Measurements from ENCODE around the gene SERINC3.

Gene SERINC3

DNA sequence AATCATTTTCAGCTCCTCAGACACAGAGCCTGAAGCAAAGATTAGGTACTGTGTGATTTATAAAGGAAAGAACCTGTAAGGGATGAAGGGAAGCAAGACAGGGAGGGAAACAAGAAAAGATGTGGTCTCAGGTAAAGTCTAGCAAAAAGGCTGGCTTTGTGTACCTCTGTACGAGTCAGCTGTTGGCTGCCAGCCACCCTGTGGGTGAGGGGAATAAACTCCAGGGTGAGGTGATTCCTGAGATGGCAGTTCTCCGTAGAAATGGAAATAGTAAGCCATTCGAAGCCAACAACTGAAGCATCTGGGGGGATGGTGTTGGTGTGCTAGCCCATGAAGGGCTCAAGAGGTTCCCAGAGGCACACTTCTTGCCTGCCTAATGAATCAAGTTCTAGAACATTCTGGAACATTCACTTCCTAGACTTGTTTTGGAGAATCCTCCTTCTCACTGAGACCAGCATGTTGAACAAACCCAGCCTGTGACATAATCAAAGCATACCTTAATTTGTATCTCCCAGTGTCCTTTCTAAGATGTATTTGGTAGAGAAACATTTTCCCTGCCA, 56.8 kb downstream of the SERINC3 start:
- Histone ChIP-seq H3K27me3 (ENCODE audit: insufficient read depth, poor library complexity, severe bottlenecking) (no peaks in the 10 kb centered on the region), H3K4me3 (replicated peaks; ENCODE audit: insufficient read depth, low read length) (no peak overlapping the region), H3K27ac (replicated peaks) (no peak overlapping the region)
- no peak for DNase-seq (ENCODE audit: low read depth in 1 of 2, low spot score in 1 of 2)
- TF ChIP-seq POLR2AphosphoS5 (IDR thresholded peaks at IDR 0.05; ENCODE audit: low read depth) = no peak
- TF ChIP-seq, protein P1, sequence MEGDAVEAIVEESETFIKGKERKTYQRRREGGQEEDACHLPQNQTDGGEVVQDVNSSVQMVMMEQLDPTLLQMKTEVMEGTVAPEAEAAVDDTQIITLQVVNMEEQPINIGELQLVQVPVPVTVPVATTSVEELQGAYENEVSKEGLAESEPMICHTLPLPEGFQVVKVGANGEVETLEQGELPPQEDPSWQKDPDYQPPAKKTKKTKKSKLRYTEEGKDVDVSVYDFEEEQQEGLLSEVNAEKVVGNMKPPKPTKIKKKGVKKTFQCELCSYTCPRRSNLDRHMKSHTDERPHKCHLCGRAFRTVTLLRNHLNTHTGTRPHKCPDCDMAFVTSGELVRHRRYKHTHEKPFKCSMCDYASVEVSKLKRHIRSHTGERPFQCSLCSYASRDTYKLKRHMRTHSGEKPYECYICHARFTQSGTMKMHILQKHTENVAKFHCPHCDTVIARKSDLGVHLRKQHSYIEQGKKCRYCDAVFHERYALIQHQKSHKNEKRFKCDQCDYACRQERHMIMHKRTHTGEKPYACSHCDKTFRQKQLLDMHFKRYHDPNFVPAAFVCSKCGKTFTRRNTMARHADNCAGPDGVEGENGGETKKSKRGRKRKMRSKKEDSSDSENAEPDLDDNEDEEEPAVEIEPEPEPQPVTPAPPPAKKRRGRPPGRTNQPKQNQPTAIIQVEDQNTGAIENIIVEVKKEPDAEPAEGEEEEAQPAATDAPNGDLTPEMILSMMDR (IDR thresholded peaks at IDR 0.05; ENCODE audit: insufficient read depth, low read length) = no peak
- TF ChIP-seq, protein P2, sequence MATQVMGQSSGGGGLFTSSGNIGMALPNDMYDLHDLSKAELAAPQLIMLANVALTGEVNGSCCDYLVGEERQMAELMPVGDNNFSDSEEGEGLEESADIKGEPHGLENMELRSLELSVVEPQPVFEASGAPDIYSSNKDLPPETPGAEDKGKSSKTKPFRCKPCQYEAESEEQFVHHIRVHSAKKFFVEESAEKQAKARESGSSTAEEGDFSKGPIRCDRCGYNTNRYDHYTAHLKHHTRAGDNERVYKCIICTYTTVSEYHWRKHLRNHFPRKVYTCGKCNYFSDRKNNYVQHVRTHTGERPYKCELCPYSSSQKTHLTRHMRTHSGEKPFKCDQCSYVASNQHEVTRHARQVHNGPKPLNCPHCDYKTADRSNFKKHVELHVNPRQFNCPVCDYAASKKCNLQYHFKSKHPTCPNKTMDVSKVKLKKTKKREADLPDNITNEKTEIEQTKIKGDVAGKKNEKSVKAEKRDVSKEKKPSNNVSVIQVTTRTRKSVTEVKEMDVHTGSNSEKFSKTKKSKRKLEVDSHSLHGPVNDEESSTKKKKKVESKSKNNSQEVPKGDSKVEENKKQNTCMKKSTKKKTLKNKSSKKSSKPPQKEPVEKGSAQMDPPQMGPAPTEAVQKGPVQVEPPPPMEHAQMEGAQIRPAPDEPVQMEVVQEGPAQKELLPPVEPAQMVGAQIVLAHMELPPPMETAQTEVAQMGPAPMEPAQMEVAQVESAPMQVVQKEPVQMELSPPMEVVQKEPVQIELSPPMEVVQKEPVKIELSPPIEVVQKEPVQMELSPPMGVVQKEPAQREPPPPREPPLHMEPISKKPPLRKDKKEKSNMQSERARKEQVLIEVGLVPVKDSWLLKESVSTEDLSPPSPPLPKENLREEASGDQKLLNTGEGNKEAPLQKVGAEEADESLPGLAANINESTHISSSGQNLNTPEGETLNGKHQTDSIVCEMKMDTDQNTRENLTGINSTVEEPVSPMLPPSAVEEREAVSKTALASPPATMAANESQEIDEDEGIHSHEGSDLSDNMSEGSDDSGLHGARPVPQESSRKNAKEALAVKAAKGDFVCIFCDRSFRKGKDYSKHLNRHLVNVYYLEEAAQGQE (IDR thresholded peaks at IDR 0.05; ENCODE audit: insufficient replicate concordance, low read depth) = no peak
- no peak for TF ChIP-seq SPI1 (IDR thresholded peaks at IDR 0.05; ENCODE audit: borderline replicate concordance, low read depth)
- no peak for TF ChIP-seq GABPA (IDR thresholded peaks at IDR 0.05; ENCODE audit: low read depth)

DNA sequence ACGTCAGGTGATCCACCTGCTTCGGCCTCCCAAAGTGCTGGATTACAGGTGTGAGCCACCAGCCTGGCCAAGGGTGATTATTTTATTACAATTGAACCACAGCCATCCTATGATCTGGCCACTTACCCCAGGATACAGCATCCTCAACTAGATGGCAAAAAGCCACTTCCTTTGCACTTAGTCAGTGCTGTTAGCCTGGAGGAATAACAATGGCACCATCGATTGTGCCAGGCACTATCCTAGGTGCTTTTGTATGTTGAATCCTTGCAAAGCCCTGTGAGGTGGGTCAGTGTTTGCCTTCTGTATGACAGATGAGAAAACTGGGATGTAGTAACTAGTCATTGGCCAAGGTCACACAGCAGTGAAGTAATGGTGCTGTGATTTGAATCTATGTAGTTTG, 57.4 kb downstream of the SERINC3 start:
- no peak for DNase-seq (ENCODE audit: low read depth in 1 of 2, low spot score in 1 of 2)
- no peak overlapping the region for H3K27ac ChIP-seq (replicated peaks)
- H3K27me3 ChIP-seq (ENCODE audit: insufficient read depth, poor library complexity, severe bottlenecking) = no peaks in the 10 kb centered on the region
- TF ChIP-seq SPI1 (IDR thresholded peaks at IDR 0.05; ENCODE audit: borderline replicate concordance, low read depth) = no peak
- TF ChIP-seq, protein P1 (IDR thresholded peaks at IDR 0.05; ENCODE audit: insufficient read depth, low read length) = no peak
- TF ChIP-seq, protein P2 (IDR thresholded peaks at IDR 0.05; ENCODE audit: insufficient replicate concordance, low read depth) = no peak
- TF ChIP-seq POLR2AphosphoS5 (IDR thresholded peaks at IDR 0.05; ENCODE audit: low read depth) = no peak
- no peak for TF ChIP-seq GABPA (IDR thresholded peaks at IDR 0.05; ENCODE audit: low read depth)
- H3K4me3 ChIP-seq (replicated peaks; ENCODE audit: insufficient read depth, low read length) = no peak overlapping the region

DNA sequence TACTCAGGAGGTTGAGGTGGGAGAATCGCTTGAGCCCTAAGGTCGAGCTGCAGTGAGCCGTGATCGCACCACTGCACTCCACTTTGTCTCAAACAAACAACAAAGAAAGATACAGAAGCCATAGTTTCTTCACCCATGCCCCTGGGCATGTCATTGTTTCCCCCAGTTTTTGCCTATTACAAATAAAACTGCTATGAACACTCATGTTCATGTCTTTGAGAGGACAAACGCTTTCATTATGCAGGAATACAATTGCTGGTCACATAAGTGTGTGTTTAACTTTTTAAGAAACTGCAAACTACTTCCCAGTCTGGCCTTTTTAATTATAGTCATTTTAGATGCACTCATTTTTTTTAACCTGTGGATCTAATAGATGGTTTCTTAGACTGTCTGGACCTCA, 58.4 kb downstream of the SERINC3 start:
- no peak overlapping the region for H3K4me3 ChIP-seq (replicated peaks; ENCODE audit: insufficient read depth, low read length)
- TF ChIP-seq GABPA (IDR thresholded peaks at IDR 0.05; ENCODE audit: low read depth) = no peak
- H3K27ac ChIP-seq (replicated peaks) = no peak overlapping the region
- DNase-seq (ENCODE audit: low read depth in 1 of 2, low spot score in 1 of 2) = no peak
- H3K27me3 ChIP-seq (ENCODE audit: insufficient read depth, poor library complexity, severe bottlenecking) = no peaks in the 10 kb centered on the region

DNA sequence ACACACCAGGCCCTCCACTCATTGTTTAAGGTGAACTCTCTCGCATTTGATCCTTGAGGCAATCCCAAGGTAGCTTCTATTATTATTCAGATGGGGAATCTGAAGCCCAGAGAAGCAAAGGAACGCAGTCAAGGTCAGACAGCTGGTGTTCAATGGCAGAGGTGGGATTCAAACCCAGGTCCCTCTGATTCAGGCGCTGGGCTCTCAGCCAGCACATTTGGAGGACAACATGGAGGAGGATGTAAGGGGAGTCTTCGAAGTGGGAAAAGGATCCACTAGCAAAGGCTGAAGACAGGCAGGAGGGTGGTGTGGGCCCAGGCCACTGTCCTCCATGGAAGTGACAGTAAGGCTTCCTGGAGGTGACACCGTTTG, 60.1 kb downstream of the SERINC3 start:
- no peaks in the 10 kb centered on the region for H3K27me3 ChIP-seq (ENCODE audit: insufficient read depth, poor library complexity, severe bottlenecking)
- TF ChIP-seq SPI1 (IDR thresholded peaks at IDR 0.05; ENCODE audit: borderline replicate concordance, low read depth) = no peak
- no peak for TF ChIP-seq POLR2AphosphoS5 (IDR thresholded peaks at IDR 0.05; ENCODE audit: low read depth)
- TF ChIP-seq, protein P1 (IDR thresholded peaks at IDR 0.05; ENCODE audit: insufficient read depth, low read length) = no peak
- TF ChIP-seq, protein P2 (IDR thresholded peaks at IDR 0.05; ENCODE audit: insufficient replicate concordance, low read depth) = no peak
- no peak overlapping the region for H3K27ac ChIP-seq (replicated peaks)
- H3K4me3 ChIP-seq (replicated peaks; ENCODE audit: insufficient read depth, low read length) = no peak overlapping the region
- DNase-seq (ENCODE audit: low read depth in 1 of 2, low spot score in 1 of 2) = no peak
